PC-3 (cell line): Measurements from ENCODE around the gene TESK1. TPM values are rescaled to one million over a fixed set of nuclear protein-coding genes. Genes with fewer than 3 reads are reported as not detected.

Experiments
- ATAC-seq: fragments of 200-7000 bp; cut with Tn5 transposase; 2 replicates; pipeline ENCODE4 v1.9.1; 2020; ENCODE audit warnings: mild to moderate bottlenecking, moderate library complexity
- BruUV-seq: library from RNA; stranded (reverse); fragments of 400-500 nt; replicated peaks from 2 replicates; lab custom pipeline; 2021; lab: Mats Ljungman, UMichigan
- CTCF ChIA-PET: fragments of 300-600 bp; sonication (Branson Sonifier 250); formaldehyde crosslinking; loops from one replicate; lab custom pipeline; 2022; ENCODE audit warnings: antibody characterized with exemption; lab: Charles Lee
- POLR2A ChIA-PET: fragments of 300-600 bp; sonication (Branson Sonifier 250); formaldehyde crosslinking; loops from one replicate; lab custom pipeline; 2022; ENCODE audit warnings: antibody characterized with exemption; ENCODE audit not compliant: unreplicated experiment; lab: Charles Lee
- DNase-seq: peaks from one replicate; pipeline ENCODE4 v3.0.0-alpha.2; 2015
- H2AFZ ChIP-seq: fragments of 300-600 bp; sonication (generic); 2 replicates; pipeline ENCODE4 v1.6.0; 2016; ENCODE audit warnings: antibody characterized with exemption, low read length
- H3F3A ChIP-seq: fragments of 300-600 bp; sonication (generic); one replicate; pipeline ENCODE4 v1.6.0; 2017; ENCODE audit warnings: antibody characterized with exemption, low read length, control low read depth, mild to moderate bottlenecking; ENCODE audit not compliant: unreplicated experiment
- H3K27ac ChIP-seq: fragments of 300-600 bp; sonication (generic); 2 replicates; pipeline ENCODE4 v1.5.1; 2016; ENCODE audit warnings: mild to moderate bottlenecking, low read length
- H3K27me3 ChIP-seq: fragments of 300-600 bp; sonication (generic); 2 replicates; pipeline ENCODE4 v1.6.1; 2016; ENCODE audit warnings: low read length, mixed read lengths
- H3K36me3 ChIP-seq: fragments of 300-600 bp; sonication (generic); 2 replicates; pipeline ENCODE4 v1.6.1; 2016; ENCODE audit warnings: low read depth, mixed run types, low read length, mixed read lengths
- H3K4me1 ChIP-seq: fragments of 300-600 bp; sonication (generic); 2 replicates; pipeline ENCODE4 v1.5.1; 2016; ENCODE audit warnings: low read length; ENCODE audit not compliant: insufficient read depth
- H3K4me2 ChIP-seq: fragments of 300-600 bp; sonication (generic); 2 replicates; pipeline ENCODE4 v1.6.0; 2016; ENCODE audit warnings: low read length
- H3K4me3 ChIP-seq: fragments of 300-600 bp; sonication (generic); 2 replicates; pipeline ENCODE4 v1.5.1; 2016; ENCODE audit warnings: mild to moderate bottlenecking, low read length, mixed read lengths
- H3K79me2 ChIP-seq: fragments of 300-600 bp; sonication (generic); 2 replicates; pipeline ENCODE4 v1.6.1; 2017; ENCODE audit warnings: low read length, mixed read lengths
- H3K9ac ChIP-seq: fragments of 300-600 bp; sonication (generic); 2 replicates; pipeline ENCODE4 v1.6.0; 2016; ENCODE audit warnings: mild to moderate bottlenecking, low read length
- H3K9me2 ChIP-seq: fragments of 300-600 bp; sonication (generic); replicated peaks from 2 replicates; pipeline ENCODE4 v1.6.1; 2016; ENCODE audit warnings: mixed run types, low read length, mixed read lengths
- H3K9me3 ChIP-seq: fragments of 300-600 bp; sonication (generic); 2 replicates; pipeline ENCODE4 v1.6.1; 2016; ENCODE audit warnings: low read length, mixed read lengths
- H4K20me1 ChIP-seq: fragments of 300-600 bp; sonication (generic); 2 replicates; pipeline ENCODE4 v1.6.1; 2016; ENCODE audit warnings: low read length, mixed read lengths
- CTCF ChIP-seq: fragments of 300-600 bp; sonication (generic); conservative IDR thresholded peaks from 2 replicates; pipeline ENCODE4 v1.5.1; 2017; ENCODE audit warnings: antibody characterized with exemption, low read depth, mild to moderate bottlenecking, low read length
- EZH2 ChIP-seq: fragments of 300-600 bp; sonication (generic); IDR thresholded peaks from one replicate; pipeline ENCODE4 v1.6.1; 2017; ENCODE audit warnings: antibody characterized with exemption, mild to moderate bottlenecking, low read length; ENCODE audit not compliant: unreplicated experiment
- EZH2phosphoT487 ChIP-seq: fragments of 300-600 bp; sonication (generic); IDR thresholded peaks from 2 replicates; pipeline ENCODE4 v1.6.1; 2018; ENCODE audit warnings: mild to moderate bottlenecking, antibody characterized with exemption, low read length, borderline replicate concordance
- intact Hi-C: fragments of 100-400 bp; cut with micrococcal nuclease; formaldehyde crosslinking; loops from 2 replicates; pipeline ENCODE4 v1.9.0; 2023
- total RNA-seq: library from RNA; depleted of rRNA; stranded (reverse); fragments of >200 nt; gene quantifications from 2 replicates; pipeline ENCODE4 v1.2.3, GENCODE V29; 2014

TESK1 gene
- total RNA-seq, 1 experiment from 2014 or later = 11.2 TPM

GRCh38 chr9:35617548-35617947 lies 12.5 kb downstream of the TESK1 start:
- H3K9ac ChIP-seq = no peak overlapping the region
- intact Hi-C loops = no loop called here
- H3F3A ChIP-seq = no peaks in the 10 kb centered on the region
- ChIA-PET POLR2A (no interaction called here), CTCF (no interaction called here)
- no peak overlapping the region for H3K4me2 ChIP-seq
- no peaks in the 10 kb centered on the region for H3K9me3 ChIP-seq
- no peaks in the 10 kb centered on the region for H3K27me3 ChIP-seq
- TF ChIP-seq EZH2phosphoT487 (no peak), CTCF (no peak), EZH2 (no peak)
- H3K4me1 ChIP-seq = no peaks in the 10 kb centered on the region
- H2AFZ ChIP-seq = no peak overlapping the region
- H3K27ac ChIP-seq = no peak overlapping the region
- H4K20me1 ChIP-seq = no peaks in the 10 kb centered on the region
- H3K9me2 ChIP-seq = no peaks in the 10 kb centered on the region
- no peak for ATAC-seq
- H3K4me3 ChIP-seq = no peak overlapping the region
- H3K79me2 ChIP-seq = no peaks in the 10 kb centered on the region
- no TSS peak for BruUV-seq
- no peak for DNase-seq
- H3K36me3 ChIP-seq = no peaks in the 10 kb centered on the region

DNA sequence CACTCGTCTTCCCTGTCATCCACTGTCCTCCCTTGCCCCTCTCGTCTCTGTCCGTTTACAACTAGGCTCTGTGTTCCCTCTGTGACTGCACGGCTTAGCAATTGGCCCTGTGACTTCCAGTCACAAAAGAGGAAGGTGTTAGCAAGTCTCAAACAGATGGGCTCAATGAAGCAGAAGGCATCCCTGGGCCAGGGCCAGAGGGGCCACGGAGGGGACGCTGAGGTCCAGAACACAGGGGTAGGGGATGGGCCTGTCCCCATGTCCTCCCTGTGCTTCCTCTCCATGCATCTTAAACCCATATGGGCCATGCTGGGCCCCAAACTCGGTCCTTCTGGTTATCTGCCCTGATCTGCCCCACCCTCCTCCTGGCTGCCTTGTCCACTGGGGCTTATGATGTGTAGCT lies 13.3 kb downstream of the TESK1 start, which contains the start of gene CD72:
CD72 (minus strand) TSS at position 89 of the 403 bp plus-strand sequence. CDS start 110 bp downstream, outside the sequence.
- Histone ChIP-seq H3F3A (no peaks in the 10 kb centered on the region), H3K4me1 (no peaks in the 10 kb centered on the region), H3K9me2 (no peaks in the 10 kb centered on the region), H3K4me2 (no peak within 1 kb of the TSS), H3K9ac (no peak within 1 kb of the TSS), H3K27me3 (no peaks in the 10 kb centered on the region), H2AFZ (no peak within 1 kb of the TSS), H3K79me2 (no peaks in the 10 kb centered on the region), H4K20me1 (no peaks in the 10 kb centered on the region), H3K27ac (no peak within 1 kb of the TSS), H3K36me3 (no peaks in the 10 kb centered on the region), H3K4me3 (no peak within 1 kb of the TSS), H3K9me3 (no peaks in the 10 kb centered on the region)
- no peak for TF ChIP-seq CTCF
- TF ChIP-seq EZH2 = no peak
- TF ChIP-seq EZH2phosphoT487 = no peak
- DNase-seq = no peak
- intact Hi-C loops = no loop called here
- ChIA-PET CTCF (no interaction called here), POLR2A (no interaction called here)
- BruUV-seq = no TSS peak
- no peak for ATAC-seq

- no peaks in the 10 kb centered on the region for H3K79me2 ChIP-seq
- intact Hi-C loops = no loop called here
- no peak overlapping the region for H3K4me3 ChIP-seq
- H3K4me2 ChIP-seq = no peak overlapping the region
- no peak overlapping the region for H3K9ac ChIP-seq
- no peaks in the 10 kb centered on the region for H3F3A ChIP-seq
- H3K27ac ChIP-seq = no peak overlapping the region
- ChIA-PET CTCF (no interaction called here), POLR2A (no interaction called here)
- ATAC-seq = no peak
- H3K9me2 ChIP-seq = no peaks in the 10 kb centered on the region
- no peaks in the 10 kb centered on the region for H3K4me1 ChIP-seq
- no peaks in the 10 kb centered on the region for H3K27me3 ChIP-seq
- DNase-seq = no peak
- no peak for TF ChIP-seq EZH2
- TF ChIP-seq EZH2phosphoT487 = no peak
- TF ChIP-seq CTCF = no peak
- no peaks in the 10 kb centered on the region for H4K20me1 ChIP-seq
- H3K9me3 ChIP-seq = no peaks in the 10 kb centered on the region
- no peak overlapping the region for H2AFZ ChIP-seq
- H3K36me3 ChIP-seq = no peaks in the 10 kb centered on the region
- BruUV-seq = no TSS peak
These were observed 14.1 kb downstream of the TESK1 start for GRCh38 chr9:35618854-35619799.
